ENCODE measurements around the gene PRAME.

GRCh38 chr22:22599248-22599647 is 40.2 kb upstream of the PRAME start:
- no peak for TF ChIP-seq CTCF (IDR thresholded peaks at IDR 0.05 in 2 of 3, conservative IDR thresholded peaks at IDR 0.05 in 1 of 3; ENCODE audit: control insufficient read depth in 2 of 3, extremely low read depth in 1 of 3, insufficient read depth in 1 of 3, low read depth in 3 of 3, low read length in 3 of 3)
- TF ChIP-seq NR2C2 (IDR thresholded peaks at IDR 0.05; ENCODE audit: borderline replicate concordance, control insufficient read depth, insufficient read length, low read depth) = no peak
- no peak for TF ChIP-seq ZNF274 (IDR thresholded peaks at IDR 0.05; ENCODE audit: insufficient read depth, insufficient read length)
- no peak for TF ChIP-seq TARDBP (IDR thresholded peaks at IDR 0.05; ENCODE audit: borderline replicate concordance)
- TF ChIP-seq SREBF2 (IDR thresholded peaks at IDR 0.05; ENCODE audit: low read length) = no peak
- no peak for TF ChIP-seq ATF2 (IDR thresholded peaks at IDR 0.05; ENCODE audit: low read length)
- TF ChIP-seq ZSCAN29 (IDR thresholded peaks at IDR 0.05) = no peak
- TF ChIP-seq POLR2AphosphoS2 (IDR thresholded peaks at IDR 0.05; ENCODE audit: low read depth, low read length) = no peak
- no peak for TF ChIP-seq POLR2AphosphoS5 (IDR thresholded peaks at IDR 0.05; ENCODE audit: low read length)
- no peak for TF ChIP-seq EP300 (IDR thresholded peaks at IDR 0.05; ENCODE audit: borderline replicate concordance in 1 of 2, control insufficient read depth in 1 of 2, low read depth in 2 of 2, low read length in 2 of 2)
- no peak for TF ChIP-seq SIN3A (IDR thresholded peaks at IDR 0.05; ENCODE audit: low read depth, low read length)
- TF ChIP-seq EGR1 (IDR thresholded peaks at IDR 0.05; ENCODE audit: borderline replicate concordance in 1 of 2, low read depth in 2 of 2, low read length in 2 of 2) = no peak

Data from GM12878 (cell line).